PC-3 (cell line): ENCODE data around the gene SLC35E3. TPM values are rescaled to one million over a fixed set of nuclear protein-coding genes. Genes with fewer than 3 reads are reported as not detected.

Experiments
- ATAC-seq: fragments of 200-7000 bp; cut with Tn5 transposase; 2 replicates; pipeline ENCODE4 v1.9.1; 2020; ENCODE audit warnings: mild to moderate bottlenecking, moderate library complexity
- BruUV-seq: library from RNA; stranded (reverse); fragments of 400-500 nt; replicated peaks from 2 replicates; lab custom pipeline; 2021; lab: Mats Ljungman, UMichigan
- CTCF ChIA-PET: fragments of 300-600 bp; sonication (Branson Sonifier 250); formaldehyde crosslinking; loops from one replicate; lab custom pipeline; 2022; ENCODE audit warnings: antibody characterized with exemption; lab: Charles Lee
- POLR2A ChIA-PET: fragments of 300-600 bp; sonication (Branson Sonifier 250); formaldehyde crosslinking; loops from one replicate; lab custom pipeline; 2022; ENCODE audit warnings: antibody characterized with exemption; ENCODE audit not compliant: unreplicated experiment; lab: Charles Lee
- DNase-seq: peaks from one replicate; pipeline ENCODE4 v3.0.0-alpha.2; 2015
- H2AFZ ChIP-seq: fragments of 300-600 bp; sonication (generic); 2 replicates; pipeline ENCODE4 v1.6.0; 2016; ENCODE audit warnings: antibody characterized with exemption, low read length
- H3F3A ChIP-seq: fragments of 300-600 bp; sonication (generic); one replicate; pipeline ENCODE4 v1.6.0; 2017; ENCODE audit warnings: antibody characterized with exemption, low read length, control low read depth, mild to moderate bottlenecking; ENCODE audit not compliant: unreplicated experiment
- H3K27ac ChIP-seq: fragments of 300-600 bp; sonication (generic); 2 replicates; pipeline ENCODE4 v1.5.1; 2016; ENCODE audit warnings: mild to moderate bottlenecking, low read length
- H3K27me3 ChIP-seq: fragments of 300-600 bp; sonication (generic); 2 replicates; pipeline ENCODE4 v1.6.1; 2016; ENCODE audit warnings: low read length, mixed read lengths
- H3K36me3 ChIP-seq: fragments of 300-600 bp; sonication (generic); 2 replicates; pipeline ENCODE4 v1.6.1; 2016; ENCODE audit warnings: low read depth, mixed run types, low read length, mixed read lengths
- H3K4me1 ChIP-seq: fragments of 300-600 bp; sonication (generic); 2 replicates; pipeline ENCODE4 v1.5.1; 2016; ENCODE audit warnings: low read length; ENCODE audit not compliant: insufficient read depth
- H3K4me2 ChIP-seq: fragments of 300-600 bp; sonication (generic); 2 replicates; pipeline ENCODE4 v1.6.0; 2016; ENCODE audit warnings: low read length
- H3K4me3 ChIP-seq: fragments of 300-600 bp; sonication (generic); 2 replicates; pipeline ENCODE4 v1.5.1; 2016; ENCODE audit warnings: mild to moderate bottlenecking, low read length, mixed read lengths
- H3K79me2 ChIP-seq: fragments of 300-600 bp; sonication (generic); 2 replicates; pipeline ENCODE4 v1.6.1; 2017; ENCODE audit warnings: low read length, mixed read lengths
- H3K9ac ChIP-seq: fragments of 300-600 bp; sonication (generic); 2 replicates; pipeline ENCODE4 v1.6.0; 2016; ENCODE audit warnings: mild to moderate bottlenecking, low read length
- H3K9me2 ChIP-seq: fragments of 300-600 bp; sonication (generic); replicated peaks from 2 replicates; pipeline ENCODE4 v1.6.1; 2016; ENCODE audit warnings: mixed run types, low read length, mixed read lengths
- H3K9me3 ChIP-seq: fragments of 300-600 bp; sonication (generic); 2 replicates; pipeline ENCODE4 v1.6.1; 2016; ENCODE audit warnings: low read length, mixed read lengths
- H4K20me1 ChIP-seq: fragments of 300-600 bp; sonication (generic); 2 replicates; pipeline ENCODE4 v1.6.1; 2016; ENCODE audit warnings: low read length, mixed read lengths
- EZH2 ChIP-seq: fragments of 300-600 bp; sonication (generic); IDR thresholded peaks from one replicate; pipeline ENCODE4 v1.6.1; 2017; ENCODE audit warnings: antibody characterized with exemption, mild to moderate bottlenecking, low read length; ENCODE audit not compliant: unreplicated experiment
- EZH2phosphoT487 ChIP-seq: fragments of 300-600 bp; sonication (generic); IDR thresholded peaks from 2 replicates; pipeline ENCODE4 v1.6.1; 2018; ENCODE audit warnings: mild to moderate bottlenecking, antibody characterized with exemption, low read length, borderline replicate concordance
- intact Hi-C: fragments of 100-400 bp; cut with micrococcal nuclease; formaldehyde crosslinking; loops from 2 replicates; pipeline ENCODE4 v1.9.0; 2023
- total RNA-seq: library from RNA; depleted of rRNA; stranded (reverse); fragments of >200 nt; gene quantifications from 2 replicates; pipeline ENCODE4 v1.2.3, GENCODE V29; 2014
- TF ChIP-seq, protein P1 (sequence below): fragments of 300-600 bp; sonication (generic); conservative IDR thresholded peaks from 2 replicates; pipeline ENCODE4 v1.5.1; 2017; ENCODE audit warnings: antibody characterized with exemption, low read depth, mild to moderate bottlenecking, low read length

Gene SLC35E3
- total RNA-seq, 1 experiment from 2014 or later: 2.2 TPM

- Histone ChIP-seq H3K4me2 (peak within 1 kb of the TSS; percentile 96), H3K9me3 (no peaks in the 10 kb centered on the region), H3K36me3 (peaks cover 14% of the 10 kb centered on the region), H3K9me2 (no peaks in the 10 kb centered on the region), H3K27ac (peak within 1 kb of the TSS; percentile 95), H3K4me1 (peaks cover 15% of the 10 kb centered on the region), H3K9ac (peak within 1 kb of the TSS; percentile 99), H3K79me2 (peaks cover 39% of the 10 kb centered on the region), H3K4me3 (peak within 1 kb of the TSS; percentile 81), H2AFZ (peak within 1 kb of the TSS; percentile 79), H3K27me3 (no peaks in the 10 kb centered on the region), H4K20me1 (peaks cover 17% of the 10 kb centered on the region; the same call in 1 of the 2 replicates), H3F3A (no peaks in the 10 kb centered on the region)
- no peak for TF ChIP-seq EZH2
- TF ChIP-seq, protein P1, sequence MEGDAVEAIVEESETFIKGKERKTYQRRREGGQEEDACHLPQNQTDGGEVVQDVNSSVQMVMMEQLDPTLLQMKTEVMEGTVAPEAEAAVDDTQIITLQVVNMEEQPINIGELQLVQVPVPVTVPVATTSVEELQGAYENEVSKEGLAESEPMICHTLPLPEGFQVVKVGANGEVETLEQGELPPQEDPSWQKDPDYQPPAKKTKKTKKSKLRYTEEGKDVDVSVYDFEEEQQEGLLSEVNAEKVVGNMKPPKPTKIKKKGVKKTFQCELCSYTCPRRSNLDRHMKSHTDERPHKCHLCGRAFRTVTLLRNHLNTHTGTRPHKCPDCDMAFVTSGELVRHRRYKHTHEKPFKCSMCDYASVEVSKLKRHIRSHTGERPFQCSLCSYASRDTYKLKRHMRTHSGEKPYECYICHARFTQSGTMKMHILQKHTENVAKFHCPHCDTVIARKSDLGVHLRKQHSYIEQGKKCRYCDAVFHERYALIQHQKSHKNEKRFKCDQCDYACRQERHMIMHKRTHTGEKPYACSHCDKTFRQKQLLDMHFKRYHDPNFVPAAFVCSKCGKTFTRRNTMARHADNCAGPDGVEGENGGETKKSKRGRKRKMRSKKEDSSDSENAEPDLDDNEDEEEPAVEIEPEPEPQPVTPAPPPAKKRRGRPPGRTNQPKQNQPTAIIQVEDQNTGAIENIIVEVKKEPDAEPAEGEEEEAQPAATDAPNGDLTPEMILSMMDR: peak; percentile 64; the same call in 1 of the 2 replicates
- ATAC-seq (peak; percentile 82), DNase-seq (peak; percentile 93)
- intact Hi-C loops: loop anchor here (1.0 to 5.0 kb wide), 2 partner anchors 61 to 195 kb away; partner anchors contain the start of genes RAP1B and SLC35E3
- POLR2A ChIA-PET: interaction anchor here (0.7 kb wide), 1 partner anchor 372 kb away, joined by 3 read pairs; no protein-coding TSS in a partner anchor
- CTCF ChIA-PET: interaction anchor here (1.0 to 1.2 kb wide), 2 partner anchors 22 to 62 kb away, joined by 3 to 4 read pairs; partner anchors contain the start of gene SLC35E3
- no TSS peak for BruUV-seq
Observed at GRCh38 chr12:68807576-68808387, 61.8 kb downstream of the SLC35E3 start, which contains the start of gene MDM2. Gene MDM2, plus strand, starts transcription at chr12:68808177. Its CDS starts 301 bp downstream, at chr12:68808478.

GRCh38 chr12:68808388-68809189 lies 62.6 kb downstream of the SLC35E3 start:
- BruUV-seq: TSS peak; percentile 55
- peak; percentile 89 for DNase-seq

More at GRCh38 chr12:68808388-68809189, 62.6 kb downstream of the SLC35E3 start:
- Histone ChIP-seq H4K20me1 (peaks cover 20% of the 10 kb centered on the region; the same call in 1 of the 2 replicates), H3K79me2 (peaks cover 45% of the 10 kb centered on the region), H3K9me2 (no peaks in the 10 kb centered on the region), H3K4me3 (peak overlapping the region; percentile 81), H3K36me3 (peaks cover 22% of the 10 kb centered on the region), H3K9me3 (no peaks in the 10 kb centered on the region), H3K9ac (peak overlapping the region; percentile 99), H3F3A (no peaks in the 10 kb centered on the region), H3K27me3 (no peaks in the 10 kb centered on the region), H2AFZ (peak overlapping the region; percentile 79), H3K27ac (peak overlapping the region; percentile 95), H3K4me1 (peaks cover 15% of the 10 kb centered on the region), H3K4me2 (peak overlapping the region; percentile 96)
- ChIA-PET POLR2A (interaction anchor here (0.5 to 0.9 kb wide), 4 partner anchors 11 to 63 kb away, joined by 3 to 6 read pairs (median 3); no protein-coding TSS in a partner anchor), CTCF (interaction anchor here (1.0 to 1.2 kb wide), 2 partner anchors 21 to 62 kb away, joined by 3 to 4 read pairs; partner anchors contain the start of gene SLC35E3)
- intact Hi-C loops: loop anchor here (5.0 kb wide), 1 partner anchor 196 kb away; the partner anchor contains the start of gene RAP1B
- peak; percentile 72 for ATAC-seq
- TF ChIP-seq EZH2phosphoT487: no peak
- TF ChIP-seq, protein P1: 0 out of 2 replicates have a peak, but pooled peaks have one; percentile 5
